Brain microvascular endothelial cell (primary cell): ENCODE results near the gene KAT8.

Experiments
- DNase-seq: peaks from one replicate; pipeline ENCODE4 v3.0.0-alpha.2; 2020
- H3K27ac ChIP-seq: fragments of 250-450 bp; sonication (Bioruptor Pico); 2 replicates; pipeline ENCODE4 v1.5.1; 2020; ENCODE audit warnings: mild to moderate bottlenecking, moderate library complexity
- H3K27me3 ChIP-seq: fragments of 250-450 bp; sonication (Bioruptor Pico); replicated peaks from 2 replicates; pipeline ENCODE4 v1.5.1; 2020; ENCODE audit warnings: mild to moderate bottlenecking
- H3K36me3 ChIP-seq: fragments of 250-450 bp; sonication (Bioruptor Pico); replicated peaks from 2 replicates; pipeline ENCODE4 v1.5.1; 2020; ENCODE audit warnings: mild to moderate bottlenecking
- H3K4me3 ChIP-seq: 2 replicates; pipeline ENCODE4 v1.5.1; 2011; ENCODE audit warnings: low read depth, mild to moderate bottlenecking, control low read depth, low read length, moderate library complexity
- in situ Hi-C: cut with HindIII; loops from 2 replicates; pipeline ENCODE4 v1.10.0; 2017; ENCODE audit warnings: low sequenced_read_pairs, low pct_ligation_motif_present
- TF ChIP-seq, protein P1 (sequence below): IDR thresholded peaks from 2 replicates; pipeline ENCODE4 v1.5.1; 2011; ENCODE audit warnings: low read depth, mild to moderate bottlenecking, moderate library complexity, low read length, control low read depth, inconsistent platforms; ENCODE audit errors: missing control alignments

KAT8 gene

GRCh38 chr16:31083081-31083480 is 34.4 kb upstream of the KAT8 start:
- Histone ChIP-seq H3K4me3 (no peak overlapping the region), H3K27ac (no peak overlapping the region), H3K36me3 (peaks cover 21% of the 10 kb centered on the region), H3K27me3 (no peaks in the 10 kb centered on the region)
- in situ Hi-C loops: no loop called here
- DNase-seq: no peak
- TF ChIP-seq, protein P1, sequence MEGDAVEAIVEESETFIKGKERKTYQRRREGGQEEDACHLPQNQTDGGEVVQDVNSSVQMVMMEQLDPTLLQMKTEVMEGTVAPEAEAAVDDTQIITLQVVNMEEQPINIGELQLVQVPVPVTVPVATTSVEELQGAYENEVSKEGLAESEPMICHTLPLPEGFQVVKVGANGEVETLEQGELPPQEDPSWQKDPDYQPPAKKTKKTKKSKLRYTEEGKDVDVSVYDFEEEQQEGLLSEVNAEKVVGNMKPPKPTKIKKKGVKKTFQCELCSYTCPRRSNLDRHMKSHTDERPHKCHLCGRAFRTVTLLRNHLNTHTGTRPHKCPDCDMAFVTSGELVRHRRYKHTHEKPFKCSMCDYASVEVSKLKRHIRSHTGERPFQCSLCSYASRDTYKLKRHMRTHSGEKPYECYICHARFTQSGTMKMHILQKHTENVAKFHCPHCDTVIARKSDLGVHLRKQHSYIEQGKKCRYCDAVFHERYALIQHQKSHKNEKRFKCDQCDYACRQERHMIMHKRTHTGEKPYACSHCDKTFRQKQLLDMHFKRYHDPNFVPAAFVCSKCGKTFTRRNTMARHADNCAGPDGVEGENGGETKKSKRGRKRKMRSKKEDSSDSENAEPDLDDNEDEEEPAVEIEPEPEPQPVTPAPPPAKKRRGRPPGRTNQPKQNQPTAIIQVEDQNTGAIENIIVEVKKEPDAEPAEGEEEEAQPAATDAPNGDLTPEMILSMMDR: no peak

- Histone ChIP-seq H3K27ac (no peak overlapping the region), H3K27me3 (no peaks in the 10 kb centered on the region), H3K36me3 (peaks cover 19% of the 10 kb centered on the region), H3K4me3 (no peak overlapping the region)
- TF ChIP-seq, protein P1: no peak
- in situ Hi-C loops: no loop called here
- no peak for DNase-seq
These were observed 33.9 kb upstream of the KAT8 start for GRCh38 chr16:31083556-31083955.

DNA sequence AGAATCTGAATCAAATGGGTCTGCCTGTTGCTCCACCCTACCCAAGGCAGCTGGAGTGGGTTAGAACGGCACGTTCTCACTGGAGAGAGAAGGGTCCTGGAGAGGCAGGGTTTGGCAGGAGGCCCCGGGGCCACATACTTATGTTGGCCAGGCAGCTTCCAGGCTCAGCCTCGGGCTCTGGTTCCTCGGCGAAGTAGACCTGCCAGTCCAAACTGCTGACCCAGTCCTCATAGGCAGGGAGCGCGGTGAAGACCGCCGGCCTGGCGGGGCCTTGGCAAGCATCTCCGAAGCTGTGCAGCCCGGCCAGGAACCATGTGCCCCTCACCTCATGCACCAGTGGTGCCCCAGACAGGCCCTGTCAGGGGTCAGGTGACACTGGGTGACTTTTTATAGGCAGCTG is 33.5 kb upstream of the KAT8 start:
- TF ChIP-seq, protein P1: no peak
- Histone ChIP-seq H3K4me3 (no peak overlapping the region), H3K27me3 (no peaks in the 10 kb centered on the region), H3K36me3 (peaks cover 19% of the 10 kb centered on the region), H3K27ac (no peak overlapping the region)
- in situ Hi-C loops: no loop called here
- DNase-seq: no peak

GRCh38 chr16:31084584-31085302 is 32.7 kb upstream of the KAT8 start:
- Histone ChIP-seq H3K27me3 (no peaks in the 10 kb centered on the region), H3K4me3 (no peak overlapping the region), H3K36me3 (peaks cover 20% of the 10 kb centered on the region), H3K27ac (no peak overlapping the region)
- DNase-seq: no peak
- in situ Hi-C loops: no loop called here
- TF ChIP-seq, protein P1: no peak

- H3K27ac ChIP-seq: no peak overlapping the region
- in situ Hi-C loops: no loop called here
- no peaks in the 10 kb centered on the region for H3K27me3 ChIP-seq
- TF ChIP-seq, protein P1: no peak
- no peak for DNase-seq
- H3K4me3 ChIP-seq: no peak overlapping the region
- peaks cover 13% of the 10 kb centered on the region for H3K36me3 ChIP-seq
These were observed 32.1 kb upstream of the KAT8 start for GRCh38 chr16:31085411-31085810.
